Dedifferentiated amniotic fluid mesenchymal stem cell (primary cell): ENCODE results near the gene COLEC12.

Experiments used
- DNase-seq: peaks from one replicate; pipeline ENCODE4 v3.0.0-alpha.2; 2016; ENCODE audit errors: extremely low spot score

Gene COLEC12

GRCh38 chr18:475202-476031 lies 25.1 kb downstream of the COLEC12 start:
- DNase-seq = peak; percentile 38

DNA sequence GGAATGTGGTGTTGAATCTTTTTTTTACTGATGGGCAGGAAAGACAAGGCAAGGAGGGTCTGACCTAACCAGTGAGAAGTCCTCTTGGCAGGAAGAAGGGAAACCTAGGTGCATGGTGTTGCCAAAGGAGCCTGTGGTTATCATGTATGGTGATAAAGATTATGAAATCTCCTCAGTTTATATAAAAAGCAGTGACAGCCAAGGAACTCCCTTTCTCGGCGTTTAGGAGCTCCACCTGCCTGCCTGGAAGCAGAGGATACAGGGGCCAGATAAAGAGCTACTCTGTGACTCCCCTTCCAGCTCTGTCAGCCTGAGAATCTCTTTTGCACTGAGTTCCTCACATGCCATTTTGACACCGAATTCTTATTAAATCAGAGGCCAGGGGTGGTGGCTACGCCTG lies 26.1 kb downstream of the COLEC12 start:
- no peak for DNase-seq

- DNase-seq = no peak
Observed at GRCh38 chr18:473802-474201, 26.7 kb downstream of the COLEC12 start.

DNA sequence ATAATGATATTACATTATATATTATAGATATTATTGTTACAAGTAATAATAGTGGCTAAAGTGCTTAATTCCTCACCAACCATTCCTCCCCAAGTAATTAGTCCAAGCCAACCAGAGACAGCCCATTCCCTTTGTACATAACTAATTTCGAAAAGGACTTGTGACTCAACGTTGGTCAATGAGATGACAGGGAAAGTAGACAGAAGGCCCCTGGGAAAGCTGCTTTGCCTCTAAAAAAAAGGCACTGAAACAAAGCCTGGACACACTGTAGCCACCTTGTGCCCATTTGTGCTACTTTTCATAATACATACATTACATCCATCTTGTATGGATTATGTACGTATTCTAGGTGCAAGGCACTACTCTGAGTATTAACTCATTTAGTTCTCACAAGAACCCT lies 28.8 kb downstream of the COLEC12 start:
- no peak for DNase-seq

- DNase-seq = peak; percentile 73
Observed at GRCh38 chr18:470661-471501, 29.6 kb downstream of the COLEC12 start.

DNA sequence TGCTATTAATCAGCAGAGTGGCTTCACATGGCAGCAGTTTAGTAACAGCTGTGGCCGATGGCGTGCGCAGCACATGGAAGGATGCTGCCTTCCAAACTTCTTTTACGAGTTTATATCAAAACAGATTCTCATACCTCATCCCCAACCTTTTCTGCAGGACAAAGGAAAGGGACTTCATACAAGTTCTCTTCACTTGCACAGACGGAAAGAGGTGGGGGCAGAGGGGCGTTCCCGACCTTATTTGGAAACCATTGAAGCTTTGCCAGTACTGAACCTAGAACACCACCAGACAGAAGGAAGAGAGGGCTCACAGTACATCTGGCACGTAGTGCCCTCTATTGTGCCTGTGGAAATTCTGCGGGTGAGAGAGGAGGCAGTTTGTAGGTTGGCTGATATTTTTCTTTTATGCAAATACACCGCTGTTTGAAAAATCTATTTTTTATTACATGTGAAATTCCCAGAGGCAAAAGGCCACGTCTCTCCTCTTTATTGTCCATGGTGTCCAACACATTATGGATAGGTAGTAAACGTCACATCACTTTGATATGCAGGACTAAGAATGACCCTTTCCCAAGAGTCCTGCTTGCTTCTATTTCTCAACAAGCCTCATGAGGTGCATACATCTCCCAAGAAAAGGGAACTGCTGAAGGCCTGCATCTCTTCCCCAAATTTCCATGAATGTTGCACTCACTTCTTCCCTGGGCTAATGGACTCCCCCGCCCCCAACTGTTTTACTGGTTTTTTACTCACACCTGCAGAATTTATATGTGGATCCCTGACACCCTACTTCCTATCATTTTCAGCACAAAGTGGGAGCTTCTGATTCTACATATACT lies 31.3 kb downstream of the COLEC12 start:
- no peak for DNase-seq

DNA sequence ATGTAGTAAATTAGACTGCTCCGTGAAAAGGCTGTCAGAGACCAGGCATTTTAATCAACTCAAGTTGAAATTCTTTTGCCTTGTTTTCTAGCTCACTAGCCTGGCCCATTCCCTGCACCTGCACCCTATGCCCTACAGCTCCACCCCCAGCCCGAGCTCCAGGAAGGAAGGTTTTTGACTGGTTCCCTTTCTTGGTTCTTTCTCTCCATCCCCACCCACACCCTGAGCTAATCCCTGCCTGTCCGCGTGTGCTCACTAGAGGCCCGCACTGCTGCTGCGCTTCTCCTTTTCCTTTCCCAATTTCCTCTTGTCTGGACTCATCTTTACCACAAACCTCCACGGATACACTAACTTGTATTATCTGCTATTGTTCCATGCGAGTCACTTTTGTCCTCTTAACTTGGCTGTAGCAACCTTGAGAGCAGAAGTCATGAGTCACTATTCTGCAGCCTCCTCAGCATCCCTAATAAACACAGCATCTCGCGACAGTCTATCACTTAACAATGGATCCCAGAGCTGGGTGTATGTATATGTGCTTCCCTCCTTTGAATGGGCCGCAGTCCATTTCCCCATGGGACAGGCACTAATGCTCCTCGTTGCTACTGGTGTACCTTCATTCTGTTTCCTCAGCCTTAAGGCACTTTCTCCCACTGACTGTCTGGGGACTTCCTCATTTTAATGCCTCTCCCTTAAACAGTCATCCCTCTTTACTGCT lies 36.5 kb downstream of the COLEC12 start:
- no peak for DNase-seq

DNA sequence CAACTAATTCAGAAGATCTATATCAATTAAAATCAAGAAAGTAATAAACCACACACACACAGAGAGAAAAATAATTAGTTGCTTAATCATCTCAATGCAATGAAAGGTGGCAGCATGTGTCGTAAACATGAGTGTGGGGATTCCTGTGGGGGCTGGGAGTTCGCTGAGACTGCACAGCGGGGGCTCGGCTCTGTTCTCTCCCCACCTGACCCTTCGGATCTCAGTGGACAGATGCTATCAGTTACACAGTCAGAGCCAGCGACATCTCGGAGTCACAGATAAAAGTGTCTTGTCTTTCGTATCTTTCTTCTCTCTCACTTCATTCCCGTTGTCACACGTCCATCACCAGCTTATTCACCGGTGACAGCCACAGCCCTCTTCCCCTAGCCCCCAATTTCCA lies 37.1 kb downstream of the COLEC12 start:
- DNase-seq = no peak

GRCh38 chr18:461762-462161 lies 38.7 kb downstream of the COLEC12 start:
- no peak for DNase-seq

DNA sequence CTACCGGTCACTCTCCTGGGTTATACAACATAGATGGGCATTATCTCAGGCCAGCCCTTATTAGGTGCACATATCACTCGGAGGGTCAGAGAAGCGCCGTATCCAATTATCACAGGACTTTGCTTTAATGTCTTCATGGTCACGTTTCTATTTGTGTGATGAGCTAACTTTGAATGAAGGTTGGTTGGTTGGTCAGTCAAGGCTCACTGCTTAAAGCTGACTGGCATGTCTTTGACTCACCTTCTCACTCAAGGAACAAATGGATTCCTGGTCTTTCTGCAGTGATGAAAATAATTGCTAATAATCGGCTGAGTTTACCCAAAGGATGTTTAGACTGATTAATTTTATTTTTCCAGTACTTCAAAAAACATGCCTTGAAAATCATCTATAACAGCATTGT lies 39.7 kb downstream of the COLEC12 start:
- DNase-seq = no peak

GRCh38 chr18:459814-460593 lies 40.5 kb downstream of the COLEC12 start:
- DNase-seq = no peak

DNA sequence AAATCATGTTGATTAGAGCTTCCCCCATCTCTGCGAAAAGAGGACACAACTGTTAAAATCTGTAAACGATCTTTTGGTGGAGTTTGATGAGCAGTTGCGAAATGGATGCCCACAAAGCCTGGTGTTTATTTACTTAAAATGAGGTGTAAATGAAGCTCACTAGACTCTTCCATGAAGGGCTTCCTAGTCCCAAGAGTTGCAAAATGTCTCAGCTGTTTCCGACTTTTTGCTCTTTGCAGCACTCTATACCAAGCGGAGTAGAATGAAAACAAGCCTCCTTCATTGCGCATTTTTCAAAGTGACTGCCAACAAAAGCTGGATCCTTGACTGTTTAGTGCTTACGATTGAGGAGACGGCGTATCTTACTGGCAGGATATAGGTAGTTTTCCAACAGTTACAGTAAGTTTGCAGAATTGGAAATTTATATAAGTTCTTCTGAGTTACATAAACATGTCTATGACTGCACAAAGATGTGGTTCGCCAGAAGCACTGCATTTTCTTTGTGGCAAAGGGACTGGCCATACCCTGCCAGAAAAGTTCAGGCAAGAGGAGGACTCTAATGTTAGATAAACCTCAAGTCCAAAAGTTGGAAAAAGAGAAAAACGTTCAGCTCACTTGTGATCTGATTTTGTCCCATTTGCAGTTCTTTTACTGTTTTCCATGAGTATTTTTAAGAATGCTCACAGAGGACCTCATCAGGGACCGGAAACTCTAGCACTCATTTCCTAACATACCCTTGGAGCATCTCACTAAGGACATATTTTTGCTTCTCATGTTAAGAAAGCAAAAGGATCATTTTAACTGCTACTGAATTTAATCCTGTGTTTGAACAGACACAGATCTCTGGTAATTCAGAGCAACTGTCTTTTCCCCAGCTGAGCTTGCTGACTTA lies 42.7 kb downstream of the COLEC12 start:
- DNase-seq = no peak

DNA sequence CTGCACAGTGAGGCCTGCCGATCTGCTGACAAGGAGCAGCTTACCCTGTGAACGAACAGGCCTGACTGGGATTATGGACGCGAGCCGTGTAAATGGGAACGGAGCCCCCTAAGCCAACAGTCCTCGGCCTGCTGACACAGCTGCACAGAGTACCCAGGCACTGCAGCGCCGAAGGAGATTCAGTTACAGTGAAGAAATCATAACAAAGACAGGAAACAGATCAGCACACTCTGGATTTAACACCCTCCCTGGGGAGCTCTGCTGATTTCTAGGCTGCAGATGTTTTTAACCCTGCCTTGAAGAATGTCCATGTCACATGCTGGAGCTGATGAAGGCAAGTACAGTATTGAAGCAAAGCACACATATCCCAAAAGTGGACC lies 43.4 kb downstream of the COLEC12 start:
- DNase-seq = peak; percentile 27

GRCh38 chr18:456361-457139 lies 44.0 kb downstream of the COLEC12 start:
- no peak for DNase-seq

GRCh38 chr18:453400-453799 lies 47.1 kb downstream of the COLEC12 start:
- DNase-seq = no peak

GRCh38 chr18:452816-453215 lies 47.7 kb downstream of the COLEC12 start:
- DNase-seq = no peak

GRCh38 chr18:449374-449773 lies 51.1 kb downstream of the COLEC12 start:
- DNase-seq = no peak

DNA sequence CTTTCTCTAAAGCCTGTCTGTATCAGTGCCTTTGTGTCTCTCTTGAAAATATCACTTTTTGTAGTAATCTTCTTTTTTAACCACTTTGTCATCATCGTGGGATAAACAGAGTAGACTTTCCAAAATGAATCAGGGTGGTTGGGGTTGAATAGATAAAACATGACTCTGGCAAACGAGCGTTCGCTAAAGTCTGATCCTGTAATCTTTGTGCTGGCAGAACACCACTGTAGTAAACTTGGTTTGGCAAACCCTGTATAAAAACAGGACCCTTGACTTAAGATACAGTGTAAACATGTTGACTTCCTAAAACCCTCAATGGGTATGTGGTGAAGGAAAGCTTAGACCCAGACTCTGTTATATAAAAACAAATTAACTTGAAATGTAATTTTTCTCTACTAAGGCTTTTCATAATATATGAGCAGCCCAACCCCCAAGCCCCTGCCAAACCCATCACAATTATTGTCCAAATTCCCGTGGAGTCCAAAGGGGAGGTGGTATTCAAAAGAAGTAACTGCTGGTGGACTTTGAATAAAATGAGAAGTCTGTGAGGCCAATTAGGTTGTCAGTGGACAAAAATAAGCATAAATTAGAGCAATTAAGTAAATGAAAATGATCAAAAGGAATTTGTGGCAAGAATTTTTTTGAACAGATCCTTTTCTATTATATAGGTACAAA lies 52.2 kb downstream of the COLEC12 start:
- DNase-seq = no peak
